Activated naive CD8-positive, alpha-beta T cell treated with anti-CD3 and anti-CD28 coated beads, Interleukin-2, amount 50 U/mL, for 16 hours (primary cell): ENCODE data around the gene KRT9.
"Not testable (repeated sequence)": the region's sequence is repeated elsewhere in the genome, so short reads cannot be mapped to it uniquely, and the experiment has no call there.

Experiments used
- DNase-seq: peaks from one replicate; pipeline ENCODE4 v3.0.0-alpha.2; 2020; ENCODE audit warnings: low read depth, low spot score

Gene KRT9

GRCh38 chr17:41547378-41547841 lies 24.4 kb downstream of the KRT9 start:
- DNase-seq, result no peak

- no peak for DNase-seq
Observed at GRCh38 chr17:41546819-41547218, 25.0 kb downstream of the KRT9 start.

- DNase-seq, result no peak
Observed at GRCh38 chr17:41545829-41546410, 25.9 kb downstream of the KRT9 start.

- no peak for DNase-seq
Observed at GRCh38 chr17:41544935-41545334, 26.9 kb downstream of the KRT9 start.

- no peak for DNase-seq
Observed at GRCh38 chr17:41544491-41544892, 27.4 kb downstream of the KRT9 start.

GRCh38 chr17:41542786-41543185 lies 29.1 kb downstream of the KRT9 start:
- not testable (repeated sequence) for DNase-seq

GRCh38 chr17:41542357-41542756 lies 29.5 kb downstream of the KRT9 start:
- DNase-seq, result no peak

- DNase-seq, result no peak
Observed at GRCh38 chr17:41540921-41541625, 30.8 kb downstream of the KRT9 start.

- no peak for DNase-seq
Observed at GRCh38 chr17:41539979-41540701, 31.7 kb downstream of the KRT9 start.

GRCh38 chr17:41539071-41539492 lies 32.8 kb downstream of the KRT9 start:
- no peak for DNase-seq

GRCh38 chr17:41538565-41538991 lies 33.3 kb downstream of the KRT9 start:
- DNase-seq, result no peak

GRCh38 chr17:41537990-41538389 lies 33.9 kb downstream of the KRT9 start:
- no peak for DNase-seq

- no peak for DNase-seq
Observed at GRCh38 chr17:41537614-41537954, 34.3 kb downstream of the KRT9 start.

- no peak for DNase-seq
Observed at GRCh38 chr17:41536741-41537613, 34.9 kb downstream of the KRT9 start.

GRCh38 chr17:41535764-41536481 lies 35.9 kb downstream of the KRT9 start:
- no peak for DNase-seq

- no peak for DNase-seq
Observed at GRCh38 chr17:41534899-41535546, 36.8 kb downstream of the KRT9 start.

- DNase-seq, result no peak
Observed at GRCh38 chr17:41533613-41534012, 38.2 kb downstream of the KRT9 start.

GRCh38 chr17:41532947-41533570 lies 38.8 kb downstream of the KRT9 start:
- DNase-seq, result no peak

GRCh38 chr17:41531993-41532392 lies 39.9 kb downstream of the KRT9 start:
- DNase-seq, result no peak
